HG03442 (cell line): ENCODE data around the gene RNASE13.

ENCODE experiments used
- ATAC-seq: cut with Tn5 transposase; IDR thresholded peaks from one replicate; pipeline ENCODE4 v1.9.1; 2021; ENCODE audit warnings: mild to moderate bottlenecking, moderate library complexity; ENCODE audit not compliant: unreplicated experiment

The RNASE13 gene

GRCh38 chr14:21034707-21035106, at the start of gene RNASE13:
RNASE13 (minus strand) TSS chr14:21034807; CDS start chr14:21034288, 519 bp downstream.
- ATAC-seq = no peak

GRCh38 chr14:21084396-21084795, 49.8 kb upstream of the RNASE13 start:
- no peak for ATAC-seq

GRCh38 chr14:21083565-21084325, 49.1 kb upstream of the RNASE13 start:
- ATAC-seq = no peak

GRCh38 chr14:21081521-21082142, 47.0 kb upstream of the RNASE13 start:
- ATAC-seq = no peak

- ATAC-seq = no peak
These were observed 44.1 kb upstream of the RNASE13 start for GRCh38 chr14:21078726-21079125.

- no peak for ATAC-seq
These were observed 43.7 kb upstream of the RNASE13 start for GRCh38 chr14:21078287-21078686.

- no peak for ATAC-seq
These were observed 43.1 kb upstream of the RNASE13 start for GRCh38 chr14:21077672-21078071.

- ATAC-seq = no peak
These were observed 41.3 kb upstream of the RNASE13 start for GRCh38 chr14:21075719-21076437.

GRCh38 chr14:21074398-21075272, 40.0 kb upstream of the RNASE13 start:
- no peak for ATAC-seq

- ATAC-seq = no peak
These were observed 39.3 kb upstream of the RNASE13 start for GRCh38 chr14:21073921-21074320.

- no peak for ATAC-seq
These were observed 38.3 kb upstream of the RNASE13 start for GRCh38 chr14:21072781-21073339.

- ATAC-seq = no peak
These were observed 37.4 kb upstream of the RNASE13 start for GRCh38 chr14:21072031-21072473.

GRCh38 chr14:21071225-21072030, 36.8 kb upstream of the RNASE13 start:
- ATAC-seq = peak; percentile 61

GRCh38 chr14:21070610-21071224, 36.1 kb upstream of the RNASE13 start:
- peak; percentile 1 for ATAC-seq

- no peak for ATAC-seq
These were observed 35.5 kb upstream of the RNASE13 start, which contains the start of gene ARHGEF40 for GRCh38 chr14:21070083-21070609. ARHGEF40 (plus strand) TSS chr14:21070304; CDS start chr14:21070397, 93 bp downstream.

- ATAC-seq = no peak
These were observed 34.9 kb upstream of the RNASE13 start for GRCh38 chr14:21069388-21070082.

- no peak for ATAC-seq
These were observed 34.1 kb upstream of the RNASE13 start for GRCh38 chr14:21068521-21069387.
